Myocyte (in vitro differentiated cells): ENCODE measurements around the gene STK32B. TPM values are rescaled to one million over a fixed set of nuclear protein-coding genes. Genes with fewer than 3 reads are reported as not detected.
"Not testable (repeated sequence)": the region's sequence is repeated elsewhere in the genome, so short reads cannot be mapped to it uniquely, and the experiment has no call there.

Source experiments
- DNase-seq: peaks from one replicate; pipeline ENCODE4 v3.0.0-alpha.2; 2012; ENCODE audit warnings: low read depth
- polyA plus RNA-seq: library from polyadenylated mRNA; unstranded; fragments of >200 nt; gene quantifications from one replicate; pipeline ENCODE4 v1.2.1, GENCODE V29; 2012; ENCODE audit warnings: missing spikeins
- total RNA-seq: library from RNA; depleted of rRNA; stranded (reverse); fragments of >200 nt; gene quantifications from 2 replicates; pipeline ENCODE4 v1.2.3, GENCODE V29; 2014

STK32B gene
- 0.29 and 0.52 TPM in 2 replicates for total RNA-seq
- polyA plus RNA-seq: 2.6 TPM

GRCh38 chr4:5051278-5052203, at the start of gene STK32B:
Gene STK32B (plus strand): TSS chr4:5051480.
- DNase-seq: peak; percentile 41

GRCh38 chr4:5001641-5002040, 49.6 kb upstream of the STK32B start:
- not testable (repeated sequence) for DNase-seq

- DNase-seq: no peak
These were observed 47.9 kb upstream of the STK32B start for GRCh38 chr4:5003372-5003857.

- DNase-seq: no peak
These were observed 47.4 kb upstream of the STK32B start for GRCh38 chr4:5003918-5004317.

GRCh38 chr4:5004496-5004895, 46.8 kb upstream of the STK32B start:
- DNase-seq: no peak

GRCh38 chr4:5006932-5007331, 44.3 kb upstream of the STK32B start:
- DNase-seq: not testable (repeated sequence)

- no peak for DNase-seq
These were observed 41.5 kb upstream of the STK32B start for GRCh38 chr4:5009796-5010195.

- no peak for DNase-seq
These were observed 40.3 kb upstream of the STK32B start for GRCh38 chr4:5010984-5011383.

GRCh38 chr4:5012244-5012898, 38.9 kb upstream of the STK32B start:
- DNase-seq: no peak

- DNase-seq: no peak
These were observed 38.3 kb upstream of the STK32B start for GRCh38 chr4:5012958-5013357.

GRCh38 chr4:5014007-5014682, 37.1 kb upstream of the STK32B start:
- DNase-seq: no peak

- no peak for DNase-seq
These were observed 33.2 kb upstream of the STK32B start for GRCh38 chr4:5018096-5018495.

GRCh38 chr4:5018603-5019002, 32.7 kb upstream of the STK32B start:
- no peak for DNase-seq

GRCh38 chr4:5019274-5019673, 32.0 kb upstream of the STK32B start, which contains the start of gene CYTL1:
Gene CYTL1 (minus strand): TSS chr4:5019458. CDS start chr4:5019445, 13 bp downstream.
- DNase-seq: no peak

GRCh38 chr4:5019796-5020195, 31.5 kb upstream of the STK32B start:
- no peak for DNase-seq

GRCh38 chr4:5020341-5020740, 30.9 kb upstream of the STK32B start:
- no peak for DNase-seq

- no peak for DNase-seq
These were observed 29.7 kb upstream of the STK32B start for GRCh38 chr4:5021546-5021945.

- no peak for DNase-seq
These were observed 26.6 kb upstream of the STK32B start for GRCh38 chr4:5024673-5025072.

GRCh38 chr4:5026371-5026770, 24.9 kb upstream of the STK32B start:
- no peak for DNase-seq

GRCh38 chr4:5027346-5027745, 23.9 kb upstream of the STK32B start:
- DNase-seq: no peak

- DNase-seq: no peak
These were observed 22.8 kb upstream of the STK32B start for GRCh38 chr4:5028480-5028879.

GRCh38 chr4:5029447-5029846, 21.8 kb upstream of the STK32B start:
- no peak for DNase-seq
